ENCODE results near the gene LIN7C. TPM values are rescaled to one million over a fixed set of nuclear protein-coding genes. Genes with fewer than 3 reads are reported as not detected.

Gene LIN7C
- total RNA-seq, 1 donor from 2014 or later: 31.0 TPM

- no peak overlapping the region for H3K4me3 Mint-ChIP-seq (ENCODE audit: low read depth)
- no peak overlapping the region for H3K27ac Mint-ChIP-seq
- DNase-seq (ENCODE audit: low spot score): no peak
- no peaks in the 10 kb centered on the region for H3K9me3 Mint-ChIP-seq
- intact Hi-C loops (cut with micrococcal nuclease): no loop called here
- peaks cover 33% of the 10 kb centered on the region for H3K36me3 Mint-ChIP-seq (ENCODE audit: low read depth)
- H3K4me1 Mint-ChIP-seq (ENCODE audit: low read depth): peaks cover 22% of the 10 kb centered on the region
- no peaks in the 10 kb centered on the region for H3K27me3 Mint-ChIP-seq (ENCODE audit: low read depth)
These were observed 5.5 kb downstream of the LIN7C start for GRCh38 chr11:27501100-27501499.

GRCh38 chr11:27497911-27498310 lies 8.7 kb downstream of the LIN7C start:
- no peak for DNase-seq (ENCODE audit: low spot score)
- Mint-ChIP-seq H3K4me3 (ENCODE audit: low read depth) (no peak overlapping the region), H3K9me3 (no peaks in the 10 kb centered on the region), H3K27me3 (ENCODE audit: low read depth) (no peaks in the 10 kb centered on the region), H3K27ac (no peak overlapping the region), H3K36me3 (ENCODE audit: low read depth) (peaks cover 40% of the 10 kb centered on the region), H3K4me1 (ENCODE audit: low read depth) (peaks cover 8% of the 10 kb centered on the region)
- intact Hi-C loops (cut with micrococcal nuclease): loop anchor here (1.0 kb wide), 1 partner anchor 8 kb away; the partner anchor contains the start of gene LIN7C

GRCh38 chr11:27497284-27497866 lies 9.2 kb downstream of the LIN7C start:
- no peak for DNase-seq (ENCODE audit: low spot score)
- Mint-ChIP-seq H3K4me3 (ENCODE audit: low read depth) (no peak overlapping the region), H3K9me3 (no peaks in the 10 kb centered on the region), H3K4me1 (ENCODE audit: low read depth) (peaks cover 6% of the 10 kb centered on the region), H3K27ac (no peak overlapping the region), H3K36me3 (ENCODE audit: low read depth) (peaks cover 40% of the 10 kb centered on the region), H3K27me3 (ENCODE audit: low read depth) (no peaks in the 10 kb centered on the region)
- intact Hi-C loops (cut with micrococcal nuclease): loop anchor here (1.0 kb wide), 1 partner anchor 9 kb away; the partner anchor contains the start of gene LIN7C

- intact Hi-C loops (cut with micrococcal nuclease): no loop called here
- peaks cover 41% of the 10 kb centered on the region for H3K36me3 Mint-ChIP-seq (ENCODE audit: low read depth)
- no peaks in the 10 kb centered on the region for H3K9me3 Mint-ChIP-seq
- no peak for DNase-seq (ENCODE audit: low spot score)
- no peak overlapping the region for H3K27ac Mint-ChIP-seq
- H3K4me1 Mint-ChIP-seq (ENCODE audit: low read depth): peaks cover 2% of the 10 kb centered on the region
- no peak overlapping the region for H3K4me3 Mint-ChIP-seq (ENCODE audit: low read depth)
- H3K27me3 Mint-ChIP-seq (ENCODE audit: low read depth): no peaks in the 10 kb centered on the region
These were observed 10.1 kb downstream of the LIN7C start for GRCh38 chr11:27496461-27496860.

- no peak for DNase-seq (ENCODE audit: low spot score)
- H3K4me1 Mint-ChIP-seq (ENCODE audit: low read depth): peaks cover 2% of the 10 kb centered on the region
- peaks cover 40% of the 10 kb centered on the region for H3K36me3 Mint-ChIP-seq (ENCODE audit: low read depth)
- no peaks in the 10 kb centered on the region for H3K27me3 Mint-ChIP-seq (ENCODE audit: low read depth)
- H3K27ac Mint-ChIP-seq: no peak overlapping the region
- H3K9me3 Mint-ChIP-seq: no peaks in the 10 kb centered on the region
- intact Hi-C loops (cut with micrococcal nuclease): no loop called here
- H3K4me3 Mint-ChIP-seq (ENCODE audit: low read depth): no peak overlapping the region
These were observed 10.8 kb downstream of the LIN7C start for GRCh38 chr11:27495710-27496300.

- Mint-ChIP-seq H3K36me3 (ENCODE audit: low read depth) (peaks cover 10% of the 10 kb centered on the region), H3K9me3 (no peaks in the 10 kb centered on the region), H3K27ac (no peak overlapping the region), H3K4me1 (ENCODE audit: low read depth) (no peaks in the 10 kb centered on the region), H3K27me3 (ENCODE audit: low read depth) (no peaks in the 10 kb centered on the region), H3K4me3 (ENCODE audit: low read depth) (no peak overlapping the region)
- DNase-seq (ENCODE audit: low spot score): no peak
- intact Hi-C loops (cut with micrococcal nuclease): loop anchor here (5.0 kb wide), 3 partner anchors 192 to 1207 kb away; no protein-coding TSS in a partner anchor
These were observed 17.5 kb downstream of the LIN7C start for GRCh38 chr11:27489092-27489491.

GRCh38 chr11:27487706-27488105 lies 18.9 kb downstream of the LIN7C start:
- H3K27me3 Mint-ChIP-seq (ENCODE audit: low read depth): no peaks in the 10 kb centered on the region

GRCh38 chr11:27485930-27486773 lies 20.4 kb downstream of the LIN7C start:
- DNase-seq (ENCODE audit: low spot score): no peak
- no peaks in the 10 kb centered on the region for H3K27me3 Mint-ChIP-seq (ENCODE audit: low read depth)
- no peak overlapping the region for H3K4me3 Mint-ChIP-seq (ENCODE audit: low read depth)
- no peak overlapping the region for H3K27ac Mint-ChIP-seq
- no peaks in the 10 kb centered on the region for H3K36me3 Mint-ChIP-seq (ENCODE audit: low read depth)
- no peaks in the 10 kb centered on the region for H3K9me3 Mint-ChIP-seq
- intact Hi-C loops (cut with micrococcal nuclease): loop anchor here (1.0 to 5.0 kb wide), 4 partner anchors 189 to 1204 kb away; no protein-coding TSS in a partner anchor
- no peaks in the 10 kb centered on the region for H3K4me1 Mint-ChIP-seq (ENCODE audit: low read depth)

More at GRCh38 chr11:27487706-27488105, 18.9 kb downstream of the LIN7C start:
- H3K4me3 Mint-ChIP-seq (ENCODE audit: low read depth): no peak overlapping the region
- DNase-seq (ENCODE audit: low spot score): no peak
- no peaks in the 10 kb centered on the region for H3K4me1 Mint-ChIP-seq (ENCODE audit: low read depth)
- peaks cover 5% of the 10 kb centered on the region for H3K36me3 Mint-ChIP-seq (ENCODE audit: low read depth)
- no peak overlapping the region for H3K27ac Mint-ChIP-seq
- H3K9me3 Mint-ChIP-seq: no peaks in the 10 kb centered on the region
- intact Hi-C loops (cut with micrococcal nuclease): loop anchor here (5.0 kb wide), 3 partner anchors 190 to 1205 kb away; no protein-coding TSS in a partner anchor

- H3K27ac Mint-ChIP-seq: no peak overlapping the region
- no peaks in the 10 kb centered on the region for H3K36me3 Mint-ChIP-seq (ENCODE audit: low read depth)
- no peaks in the 10 kb centered on the region for H3K27me3 Mint-ChIP-seq (ENCODE audit: low read depth)
- no peak overlapping the region for H3K4me3 Mint-ChIP-seq (ENCODE audit: low read depth)
- DNase-seq (ENCODE audit: low spot score): no peak
- intact Hi-C loops (cut with micrococcal nuclease): no loop called here
- H3K4me1 Mint-ChIP-seq (ENCODE audit: low read depth): no peaks in the 10 kb centered on the region
- H3K9me3 Mint-ChIP-seq: no peaks in the 10 kb centered on the region
These were observed 23.8 kb downstream of the LIN7C start for GRCh38 chr11:27482793-27483192.

GRCh38 chr11:27481992-27482391 lies 24.6 kb downstream of the LIN7C start:
- DNase-seq (ENCODE audit: low spot score): no peak
- H3K4me3 Mint-ChIP-seq (ENCODE audit: low read depth): no peak overlapping the region
- H3K36me3 Mint-ChIP-seq (ENCODE audit: low read depth): no peaks in the 10 kb centered on the region
- no peaks in the 10 kb centered on the region for H3K27me3 Mint-ChIP-seq (ENCODE audit: low read depth)
- no peak overlapping the region for H3K27ac Mint-ChIP-seq
- no peaks in the 10 kb centered on the region for H3K4me1 Mint-ChIP-seq (ENCODE audit: low read depth)
- H3K9me3 Mint-ChIP-seq: no peaks in the 10 kb centered on the region
- intact Hi-C loops (cut with micrococcal nuclease): no loop called here

GRCh38 chr11:27477831-27478230 lies 28.7 kb downstream of the LIN7C start:
- intact Hi-C loops (cut with micrococcal nuclease): no loop called here
- H3K9me3 Mint-ChIP-seq: no peaks in the 10 kb centered on the region

GRCh38 chr11:27477243-27477642 lies 29.3 kb downstream of the LIN7C start:
- Mint-ChIP-seq H3K27ac (no peak overlapping the region), H3K4me1 (ENCODE audit: low read depth) (peaks cover 4% of the 10 kb centered on the region)
- intact Hi-C loops (cut with micrococcal nuclease): no loop called here

More at GRCh38 chr11:27477831-27478230, 28.7 kb downstream of the LIN7C start:
- no peak for DNase-seq (ENCODE audit: low spot score)
- Mint-ChIP-seq H3K36me3 (ENCODE audit: low read depth) (no peaks in the 10 kb centered on the region), H3K4me1 (ENCODE audit: low read depth) (peaks cover under 1% of the 10 kb centered on the region), H3K27me3 (ENCODE audit: low read depth) (peaks cover 26% of the 10 kb centered on the region), H3K4me3 (ENCODE audit: low read depth) (no peak overlapping the region), H3K27ac (no peak overlapping the region)

GRCh38 chr11:27475622-27476021 lies 30.9 kb downstream of the LIN7C start:
- no peak for DNase-seq (ENCODE audit: low spot score)
- intact Hi-C loops (cut with micrococcal nuclease): no loop called here
- H3K4me3 Mint-ChIP-seq (ENCODE audit: low read depth): no peak overlapping the region
- H3K27me3 Mint-ChIP-seq (ENCODE audit: low read depth): peaks cover 41% of the 10 kb centered on the region
- H3K4me1 Mint-ChIP-seq (ENCODE audit: low read depth): peaks cover 4% of the 10 kb centered on the region
- H3K36me3 Mint-ChIP-seq (ENCODE audit: low read depth): no peaks in the 10 kb centered on the region
- no peak overlapping the region for H3K27ac Mint-ChIP-seq
- no peaks in the 10 kb centered on the region for H3K9me3 Mint-ChIP-seq

More at GRCh38 chr11:27477243-27477642, 29.3 kb downstream of the LIN7C start:
- no peak for DNase-seq (ENCODE audit: low spot score)
- Mint-ChIP-seq H3K27me3 (ENCODE audit: low read depth) (peaks cover 30% of the 10 kb centered on the region), H3K4me3 (ENCODE audit: low read depth) (no peak overlapping the region), H3K9me3 (no peaks in the 10 kb centered on the region), H3K36me3 (ENCODE audit: low read depth) (no peaks in the 10 kb centered on the region)
